Upper lobe of left lung (tissue), 6 donors: ENCODE data around the gene NUCKS1. TPM values are rescaled to one million over a fixed set of nuclear protein-coding genes. Genes with fewer than 3 reads are reported as not detected.
A peak's percentile ranks its signal among the peaks of the same experiment; 100 is the strongest.

ENCODE experiments used
- ATAC-seq, 2 donors: fragments of 200-7000 bp; cut with Tn5 transposase; one replicate each; pipeline ENCODE4 v1.9.1; 2022; ENCODE audit warnings: mild to moderate bottlenecking in 2 of 2, moderate library complexity in 2 of 2; ENCODE audit not compliant: low FRiP score in 2 of 2
- DNase-seq, 2 donors: peaks; one replicate each; pipeline ENCODE4 v3.0.0-alpha.2; 2019 to 2020
- H3K27ac ChIP-seq, 4 donors: fragments of 200-600 bp; sonication (generic); one replicate each; pipeline ENCODE4 v1.5.1; 2016 to 2019
- H3K27me3 ChIP-seq, 4 donors: fragments of 200-600 bp; sonication (generic); one replicate each; pipeline ENCODE4 v1.5.1; 2017 to 2019
- H3K36me3 ChIP-seq, 4 donors: fragments of 200-600 bp; sonication (generic); one replicate each; pipeline ENCODE4 v1.5.1; 2016 to 2019
- H3K4me1 ChIP-seq, 4 donors: fragments of 200-600 bp; sonication (generic); one replicate each; pipeline ENCODE4 v1.5.1; 2018 to 2019
- H3K4me3 ChIP-seq, 4 donors: fragments of 200-600 bp; sonication (generic); one replicate each; pipeline ENCODE4 v1.5.1; 2017 to 2019; ENCODE audit warnings: mild to moderate bottlenecking in 2 of 4, moderate library complexity in 1 of 4
- H3K9me3 ChIP-seq, 4 donors: fragments of 200-600 bp; sonication (generic); one replicate each; pipeline ENCODE4 v1.5.1; 2018 to 2019
- CTCF ChIP-seq, 6 experiments: fragments of 450-650 bp in 4 of 6; fragments of 200-600 bp in 2 of 6; sonication (generic) in 2 of 6; IDR thresholded peaks; one replicate each; pipeline ENCODE4 v1.5.1; 2016 to 2019; ENCODE audit warnings: antibody characterized with exemption in 6 of 6
- EP300 ChIP-seq, 4 donors: sonication (generic); formaldehyde crosslinking; IDR thresholded peaks; one replicate each; pipeline ENCODE4 v1.5.1; 2017; ENCODE audit warnings: antibody characterized with exemption in 4 of 4, control low read depth in 2 of 4
- POLR2A ChIP-seq, 4 donors: fragments of 450-650 bp; IDR thresholded peaks; one replicate each; pipeline ENCODE4 v1.5.1; 2016 to 2017; ENCODE audit warnings: antibody characterized with exemption in 4 of 4, mild to moderate bottlenecking in 2 of 4
- POLR2AphosphoS5 ChIP-seq, 2 donors: sonication (generic); formaldehyde crosslinking; IDR thresholded peaks; one replicate each; pipeline ENCODE4 v1.5.1; 2017; ENCODE audit warnings: antibody characterized with exemption in 2 of 2
- WGBS, 2 donors: methylation state at CpG; one replicate each; pipeline ENCODE4 v1.1.5; 2017 to 2018; 5-methylcytosine and 5-hydroxymethylcytosine counted together
- total RNA-seq, 6 donors: library from RNA; depleted of rRNA in 4 of 6; stranded (reverse); fragments of >200 nt in 4 of 6; gene quantifications; one replicate each; pipeline versions ENCODE4 v1.1.0 to v1.2.1, GENCODE V29; 2016 to 2021
- donor health status: DM: no; HTN: no; CAD: no; lungs with moderate emphysema.
- donor health status: DM: no; HTN: yes; CAD: no; lungs with severe emphysema.

Gene NUCKS1
- total RNA-seq, 6 donors from 2014 or later: 65.4 to 182 (median 112) TPM

- Histone ChIP-seq H3K4me3 (no peak overlapping the region), H3K4me1 (no peaks in the 10 kb centered on the region), H3K27me3 (no peaks in the 10 kb centered on the region), H3K36me3 (peaks cover 23 to 64% (median 42%) of the 10 kb centered on the region in 4 donors), H3K27ac (no peak overlapping the region), H3K9me3 (no peaks in the 10 kb centered on the region)
- DNase-seq (no peak), ATAC-seq (no peak)
- TF ChIP-seq POLR2A (IDR thresholded peaks at IDR 0.05) (no peak), CTCF (IDR thresholded peaks at IDR 0.05) (no peak), POLR2AphosphoS5 (IDR thresholded peaks at IDR 0.05) (no peak), EP300 (IDR thresholded peaks at IDR 0.05) (no peak)
- WGBS, 2 donors: 87 to 88% methylated on average over 7 of the region's 7 CpGs
Observed at GRCh38 chr1:205716371-205717132, 33.4 kb downstream of the NUCKS1 start.

GRCh38 chr1:205715628-205716027 is 34.4 kb downstream of the NUCKS1 start:
- H3K27me3 ChIP-seq: no peaks in the 10 kb centered on the region
- DNase-seq: no peak
- peaks cover 21 to 55% (median 32%) of the 10 kb centered on the region in 4 donors for H3K36me3 ChIP-seq
- TF ChIP-seq CTCF (IDR thresholded peaks at IDR 0.05) (no peak), POLR2A (IDR thresholded peaks at IDR 0.05) (no peak), EP300 (IDR thresholded peaks at IDR 0.05) (no peak), POLR2AphosphoS5 (IDR thresholded peaks at IDR 0.05) (no peak)
- peak; percentile 49 for ATAC-seq
- no peaks in the 10 kb centered on the region for H3K4me1 ChIP-seq
- no peak overlapping the region for H3K4me3 ChIP-seq
- WGBS, 2 donors: 60 to 61% methylated on average over 5 of the region's 5 CpGs
- H3K9me3 ChIP-seq: no peaks in the 10 kb centered on the region
- no peak overlapping the region for H3K27ac ChIP-seq

- DNase-seq (no peak), ATAC-seq (no peak)
- TF ChIP-seq POLR2AphosphoS5 (IDR thresholded peaks at IDR 0.05): no peak
- TF ChIP-seq EP300 (IDR thresholded peaks at IDR 0.05): no peak
- TF ChIP-seq POLR2A (IDR thresholded peaks at IDR 0.05): no peak
- TF ChIP-seq CTCF (IDR thresholded peaks at IDR 0.05): no peak
- no peaks in the 10 kb centered on the region for H3K27me3 ChIP-seq
- no peak overlapping the region for H3K27ac ChIP-seq
- H3K4me3 ChIP-seq: no peak overlapping the region
- H3K36me3 ChIP-seq: peaks cover 14 to 48% (median 27%) of the 10 kb centered on the region in 4 donors
- WGBS, 2 donors: 65 to 73% methylated on average over 4 of the region's 4 CpGs
- no peaks in the 10 kb centered on the region for H3K4me1 ChIP-seq
- H3K9me3 ChIP-seq: no peaks in the 10 kb centered on the region
Observed at GRCh38 chr1:205714906-205715246, 35.1 kb downstream of the NUCKS1 start.

GRCh38 chr1:205714190-205714905 is 35.6 kb downstream of the NUCKS1 start:
- ATAC-seq (no peak), DNase-seq (peak in 1 of 2 donors; percentile 47)
- TF ChIP-seq EP300 (IDR thresholded peaks at IDR 0.05) (no peak), CTCF (IDR thresholded peaks at IDR 0.05) (no peak), POLR2AphosphoS5 (IDR thresholded peaks at IDR 0.05) (no peak), POLR2A (IDR thresholded peaks at IDR 0.05) (no peak)
- Histone ChIP-seq H3K4me1 (no peaks in the 10 kb centered on the region), H3K36me3 (peaks cover 10 to 48% (median 22%) of the 10 kb centered on the region in 4 donors), H3K27ac (no peak overlapping the region), H3K4me3 (no peak overlapping the region), H3K27me3 (no peaks in the 10 kb centered on the region), H3K9me3 (no peaks in the 10 kb centered on the region)
- WGBS, 2 donors: 65 to 73% methylated on average over 5 of the region's 5 CpGs
